Progenitor cell of endocrine pancreas (in vitro differentiated cells): Measurements from ENCODE around the gene DEAF1. TPM values are rescaled to one million over a fixed set of nuclear protein-coding genes. Genes with fewer than 3 reads are reported as not detected.

ENCODE experiments used
- DNase-seq: peaks from one replicate; pipeline ENCODE4 v3.0.0; 2021; ENCODE audit warnings: low spot score; ENCODE audit not compliant: unreplicated experiment
- H3K27ac Mint-ChIP-seq: 2 replicates; pipeline ENCODE4 v1.8.0; 2021; ENCODE audit warnings: mild to moderate bottlenecking, moderate library complexity, mixed read lengths
- H3K27me3 Mint-ChIP-seq: 2 replicates; pipeline ENCODE4 v1.8.0; 2021; ENCODE audit warnings: mixed read lengths
- H3K36me3 Mint-ChIP-seq: 2 replicates; pipeline ENCODE4 v1.8.0; 2022; ENCODE audit warnings: mixed read lengths; ENCODE audit not compliant: insufficient read depth
- H3K4me1 Mint-ChIP-seq: 2 replicates; pipeline ENCODE4 v1.8.0; 2021; ENCODE audit warnings: low read depth, mixed read lengths
- H3K4me3 Mint-ChIP-seq: 2 replicates; pipeline ENCODE4 v1.8.0; 2021; ENCODE audit warnings: low read depth, mild to moderate bottlenecking, moderate library complexity, mixed read lengths
- H3K9me3 Mint-ChIP-seq: 2 replicates; pipeline ENCODE4 v1.8.0; 2021; ENCODE audit warnings: low read depth, mixed read lengths
- total RNA-seq: library from RNA; stranded (reverse); gene quantifications from 2 replicates; pipeline ENCODE4 v1.2.1, GENCODE V29; 2021
- TF ChIP-seq, protein P1 (sequence below): fragments of 200-600 bp; sonication (generic); IDR thresholded peaks from one replicate; pipeline ENCODE4 v1.5.0; 2021; ENCODE audit warnings: antibody characterized with exemption, mild to moderate bottlenecking; ENCODE audit not compliant: unreplicated experiment

DEAF1 gene
- total RNA-seq, 1 donor from 2014 or later: 49.2 TPM

GRCh38 chr11:720017-720641, 25.1 kb upstream of the DEAF1 start:
- TF ChIP-seq, protein P1, sequence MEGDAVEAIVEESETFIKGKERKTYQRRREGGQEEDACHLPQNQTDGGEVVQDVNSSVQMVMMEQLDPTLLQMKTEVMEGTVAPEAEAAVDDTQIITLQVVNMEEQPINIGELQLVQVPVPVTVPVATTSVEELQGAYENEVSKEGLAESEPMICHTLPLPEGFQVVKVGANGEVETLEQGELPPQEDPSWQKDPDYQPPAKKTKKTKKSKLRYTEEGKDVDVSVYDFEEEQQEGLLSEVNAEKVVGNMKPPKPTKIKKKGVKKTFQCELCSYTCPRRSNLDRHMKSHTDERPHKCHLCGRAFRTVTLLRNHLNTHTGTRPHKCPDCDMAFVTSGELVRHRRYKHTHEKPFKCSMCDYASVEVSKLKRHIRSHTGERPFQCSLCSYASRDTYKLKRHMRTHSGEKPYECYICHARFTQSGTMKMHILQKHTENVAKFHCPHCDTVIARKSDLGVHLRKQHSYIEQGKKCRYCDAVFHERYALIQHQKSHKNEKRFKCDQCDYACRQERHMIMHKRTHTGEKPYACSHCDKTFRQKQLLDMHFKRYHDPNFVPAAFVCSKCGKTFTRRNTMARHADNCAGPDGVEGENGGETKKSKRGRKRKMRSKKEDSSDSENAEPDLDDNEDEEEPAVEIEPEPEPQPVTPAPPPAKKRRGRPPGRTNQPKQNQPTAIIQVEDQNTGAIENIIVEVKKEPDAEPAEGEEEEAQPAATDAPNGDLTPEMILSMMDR: no peak
- H3K9me3 Mint-ChIP-seq: peaks cover 3% of the 10 kb centered on the region
- no peak overlapping the region for H3K4me3 Mint-ChIP-seq
- H3K4me1 Mint-ChIP-seq: peaks cover 2% of the 10 kb centered on the region
- DNase-seq: no peak
- peaks cover 11% of the 10 kb centered on the region for H3K27me3 Mint-ChIP-seq
- H3K27ac Mint-ChIP-seq: no peak overlapping the region
- H3K36me3 Mint-ChIP-seq: peaks cover 9% of the 10 kb centered on the region

GRCh38 chr11:719214-720016, 24.4 kb upstream of the DEAF1 start:
- no peak for DNase-seq
- H3K4me1 Mint-ChIP-seq: peaks cover 2% of the 10 kb centered on the region
- TF ChIP-seq, protein P1: no peak
- peaks cover 6% of the 10 kb centered on the region for H3K9me3 Mint-ChIP-seq
- H3K27ac Mint-ChIP-seq: no peak overlapping the region
- H3K36me3 Mint-ChIP-seq: peaks cover 12% of the 10 kb centered on the region
- no peak overlapping the region for H3K4me3 Mint-ChIP-seq
- H3K27me3 Mint-ChIP-seq: peaks cover 9% of the 10 kb centered on the region

GRCh38 chr11:714436-714835, 19.4 kb upstream of the DEAF1 start:
- Mint-ChIP-seq H3K27ac (no peak overlapping the region), H3K36me3 (peaks cover 10% of the 10 kb centered on the region), H3K4me3 (no peak overlapping the region), H3K9me3 (peaks cover 6% of the 10 kb centered on the region), H3K4me1 (peaks cover 16% of the 10 kb centered on the region), H3K27me3 (peaks cover 4% of the 10 kb centered on the region)
- TF ChIP-seq, protein P1: no peak
- no peak for DNase-seq

DNA sequence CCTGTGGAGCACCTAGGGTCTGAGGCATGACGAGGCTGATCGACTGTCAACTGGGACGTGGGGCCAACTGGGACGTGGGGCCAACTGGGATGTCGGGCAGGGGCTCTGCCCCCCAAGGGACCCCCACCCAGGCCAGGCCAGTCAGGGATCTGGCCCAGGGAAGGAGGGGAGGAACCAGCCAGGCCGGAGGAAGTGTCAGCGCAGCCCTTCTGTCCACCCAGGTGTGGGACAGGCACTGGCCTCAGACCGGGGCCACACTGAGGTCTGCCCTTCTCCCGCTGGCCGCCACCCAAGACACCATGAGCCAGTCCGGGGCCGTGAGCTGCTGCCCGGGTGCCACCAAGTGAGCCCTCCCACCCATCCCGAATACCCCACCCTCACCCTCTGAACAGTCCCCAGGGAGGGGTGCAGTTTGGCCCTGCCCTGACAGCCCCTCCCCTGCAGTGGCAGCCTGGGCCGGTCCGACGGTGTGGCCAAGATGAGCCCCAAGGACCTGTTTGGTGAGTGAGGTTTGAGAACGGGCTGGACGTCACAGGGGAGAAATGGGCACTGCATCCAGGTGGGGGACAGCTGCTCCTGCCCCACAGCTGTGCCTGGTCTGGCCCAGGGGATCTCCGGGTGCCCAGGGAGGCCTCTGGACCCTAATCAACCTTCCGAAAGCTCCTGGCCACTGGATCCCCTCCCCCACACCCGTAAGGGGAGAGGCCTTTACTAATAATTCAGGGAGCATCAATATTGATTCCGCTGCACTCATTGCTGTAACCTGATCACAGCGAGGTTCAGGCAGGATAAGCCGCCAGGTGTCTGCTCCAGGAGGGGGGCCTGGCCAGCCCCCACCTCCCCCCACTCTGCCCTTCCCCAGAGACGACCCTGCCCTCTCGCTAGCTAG, 14.3 kb upstream of the DEAF1 start:
- H3K27me3 Mint-ChIP-seq: no peaks in the 10 kb centered on the region
- H3K4me3 Mint-ChIP-seq: no peak overlapping the region
- no peaks in the 10 kb centered on the region for H3K9me3 Mint-ChIP-seq
- TF ChIP-seq, protein P1: no peak
- H3K27ac Mint-ChIP-seq: no peak overlapping the region
- H3K4me1 Mint-ChIP-seq: peaks cover 27% of the 10 kb centered on the region
- no peak for DNase-seq
- H3K36me3 Mint-ChIP-seq: peaks cover 1% of the 10 kb centered on the region

GRCh38 chr11:708511-708910, 13.5 kb upstream of the DEAF1 start:
- no peak overlapping the region for H3K27ac Mint-ChIP-seq
- peaks cover 27% of the 10 kb centered on the region for H3K4me1 Mint-ChIP-seq
- H3K4me3 Mint-ChIP-seq: no peak overlapping the region
- DNase-seq: no peak
- TF ChIP-seq, protein P1: no peak
- no peaks in the 10 kb centered on the region for H3K27me3 Mint-ChIP-seq
- no peaks in the 10 kb centered on the region for H3K9me3 Mint-ChIP-seq
- peaks cover 1% of the 10 kb centered on the region for H3K36me3 Mint-ChIP-seq
